Activated naive CD8-positive, alpha-beta T cell treated with anti-CD3 and anti-CD28 coated beads, Interleukin-2, amount 10 ng/mL, durations not matched to agents 7 days and 5 days (primary cell): ENCODE results near the gene KLF6. TPM values are rescaled to one million over a fixed set of nuclear protein-coding genes. Genes with fewer than 3 reads are reported as not detected.
A peak's percentile ranks its signal among the peaks of the same experiment; 100 is the strongest.

ENCODE experiments used
- ATAC-seq: fragments of 150-1000 bp; cut with Tn5 transposase; one replicate; pipeline ENCODE4 v1.10.0; 2021; ENCODE audit warnings: low read depth, moderate library complexity
- POLR2A ChIA-PET: fragments of 350-600 bp; sonication (Branson Sonifier 250); formaldehyde crosslinking; loops from one replicate; lab custom pipeline; 2021; ENCODE audit warnings: antibody characterized with exemption; lab: Charles Lee
- DNase-seq: peaks from one replicate; pipeline ENCODE4 v3.0.0; 2021
- H3K27ac Mint-ChIP-seq: one replicate; pipeline ENCODE4 v1.8.0; 2022; ENCODE audit warnings: mild to moderate bottlenecking, mixed read lengths
- H3K27me3 Mint-ChIP-seq: one replicate; pipeline ENCODE4 v1.8.0; 2022; ENCODE audit warnings: mild to moderate bottlenecking, moderate library complexity, mixed read lengths
- H3K36me3 Mint-ChIP-seq: one replicate; pipeline ENCODE4 v1.8.0; 2021; ENCODE audit warnings: mild to moderate bottlenecking, mixed read lengths
- H3K4me1 Mint-ChIP-seq: one replicate; pipeline ENCODE4 v1.8.0; 2021; ENCODE audit warnings: mixed read lengths
- H3K4me3 Mint-ChIP-seq: one replicate; pipeline ENCODE4 v1.8.0; 2022; ENCODE audit warnings: mild to moderate bottlenecking, moderate library complexity, mixed read lengths
- H3K9me3 Mint-ChIP-seq: one replicate; pipeline ENCODE4 v1.8.0; 2021; ENCODE audit warnings: mixed read lengths
- total RNA-seq, 2 experiments: library from RNA; stranded (reverse); gene quantifications; one replicate each; pipeline ENCODE4 v1.2.3, GENCODE V29; 2021

The KLF6 gene
- total RNA-seq, 2 experiments from 2014 or later = 350 to 352 TPM

DNA sequence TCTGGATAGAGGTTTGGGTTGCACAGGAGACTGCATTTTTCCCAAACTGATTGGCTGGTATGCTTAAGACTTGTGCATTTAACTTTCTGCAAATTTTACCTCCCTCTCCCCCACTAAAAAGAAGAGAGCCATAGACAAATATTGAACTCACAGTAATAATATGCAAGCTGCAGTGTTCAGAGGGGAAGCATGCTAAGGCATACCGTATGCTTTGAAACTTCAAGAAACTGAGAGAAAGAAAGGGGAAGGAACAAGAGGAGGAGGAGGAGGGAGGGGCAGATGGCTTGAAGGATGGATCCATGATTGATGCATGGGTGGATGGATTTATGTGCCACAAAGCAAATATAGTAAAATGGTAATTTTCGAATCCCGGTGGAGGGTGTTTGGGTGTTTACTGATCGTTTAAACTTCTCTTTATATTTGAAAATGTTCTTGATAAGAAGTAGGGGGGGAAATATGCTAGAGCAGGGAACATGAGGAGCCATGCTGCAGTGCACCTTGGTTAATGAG is 7.8 kb upstream of the KLF6 start:
- Mint-ChIP-seq H3K4me3 (no peak overlapping the region), H3K27ac (no peak overlapping the region), H3K9me3 (peaks cover 24% of the 10 kb centered on the region), H3K4me1 (peaks cover 8% of the 10 kb centered on the region), H3K27me3 (no peaks in the 10 kb centered on the region), H3K36me3 (peaks cover 38% of the 10 kb centered on the region)
- DNase-seq (no peak), ATAC-seq (no peak)
- POLR2A ChIA-PET = interaction anchor here (1.6 to 4.6 kb wide), 2 partner anchors 8 to 12 kb away, joined by 4 to 55 read pairs; partner anchors contain the start of gene KLF6

DNA sequence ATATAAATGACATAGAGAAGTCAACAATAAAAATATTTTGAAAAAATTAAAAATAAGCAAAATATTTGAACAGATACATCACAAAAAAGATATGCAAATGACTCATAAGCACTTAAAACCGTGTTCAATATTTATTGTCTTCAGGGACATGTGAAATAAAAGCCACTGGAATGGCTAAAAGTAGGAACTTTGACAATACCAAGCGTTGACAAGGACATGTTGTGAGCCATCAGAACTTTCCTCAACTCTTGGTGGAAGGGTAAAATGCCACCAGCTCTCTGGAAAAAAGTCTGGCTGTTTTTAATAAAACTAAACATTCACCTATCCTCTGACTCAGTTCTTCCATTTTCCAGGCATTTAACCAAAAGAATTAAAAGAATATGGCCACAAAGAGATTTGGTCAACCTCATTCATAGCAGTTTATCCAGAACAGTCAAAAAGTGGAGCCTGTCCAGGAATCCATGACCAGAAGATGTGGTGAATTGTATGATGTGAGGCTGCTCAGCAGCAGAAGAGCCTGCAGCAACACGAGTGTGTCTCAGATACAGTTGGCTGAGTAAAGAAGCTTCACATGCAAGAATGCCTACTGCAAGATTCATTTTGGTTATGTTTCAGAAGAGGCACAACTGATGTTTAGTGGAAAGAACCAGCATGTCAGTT is 7.1 kb upstream of the KLF6 start:
- H3K4me1 Mint-ChIP-seq = peaks cover 12% of the 10 kb centered on the region
- POLR2A ChIA-PET = no interaction called here
- ATAC-seq = no peak
- peaks cover 40% of the 10 kb centered on the region for H3K36me3 Mint-ChIP-seq
- no peak overlapping the region for H3K4me3 Mint-ChIP-seq
- DNase-seq = no peak
- H3K27me3 Mint-ChIP-seq = no peaks in the 10 kb centered on the region
- H3K9me3 Mint-ChIP-seq = peaks cover 24% of the 10 kb centered on the region
- no peak overlapping the region for H3K27ac Mint-ChIP-seq

DNA sequence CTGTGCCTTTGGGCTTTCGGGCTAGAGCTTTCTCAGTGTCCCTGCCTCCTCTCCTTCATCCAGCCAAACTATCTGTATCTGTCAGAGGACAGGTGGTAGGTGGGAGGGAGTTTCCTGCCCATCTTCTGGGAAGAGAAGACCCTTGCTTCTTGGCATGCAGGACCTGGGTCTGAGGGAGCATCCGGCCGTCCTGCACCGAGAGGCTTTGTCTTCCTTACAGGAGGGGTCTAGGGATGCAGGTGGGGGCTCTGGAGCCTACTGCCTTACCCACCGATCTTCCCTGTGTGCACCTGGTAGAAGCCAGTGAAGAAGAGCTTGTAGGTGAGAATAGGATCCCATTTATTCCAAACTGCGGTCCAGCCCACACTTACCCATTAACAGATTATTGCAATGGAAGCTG is 5.8 kb upstream of the KLF6 start:
- H3K36me3 Mint-ChIP-seq = peaks cover 35% of the 10 kb centered on the region
- POLR2A ChIA-PET = interaction anchor here (0.7 kb wide), 1 partner anchor 30 kb away, joined by 6 read pairs; no protein-coding TSS in a partner anchor

DNA sequence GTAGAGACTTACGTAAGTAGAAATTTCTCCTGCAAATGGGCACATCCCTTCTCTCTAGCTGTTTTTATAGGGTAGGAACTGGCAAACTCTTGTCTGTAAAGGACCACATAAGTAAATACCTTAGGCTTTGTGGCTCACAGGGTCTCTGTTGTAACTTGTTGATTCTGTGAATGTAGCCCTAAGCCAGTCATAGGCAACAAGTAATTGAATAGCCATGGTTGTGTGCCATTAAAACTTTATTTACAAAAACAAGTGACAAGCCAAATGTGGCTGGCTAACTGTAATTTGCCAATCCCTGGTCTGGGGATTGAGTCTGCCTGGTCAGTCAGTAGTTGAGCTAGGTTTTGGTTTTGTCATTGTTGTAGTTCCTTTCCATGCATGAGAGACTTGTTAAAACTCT is 5.3 kb upstream of the KLF6 start:
- Mint-ChIP-seq H3K9me3 (peaks cover 21% of the 10 kb centered on the region), H3K27ac (no peak overlapping the region), H3K36me3 (peaks cover 33% of the 10 kb centered on the region), H3K4me1 (peaks cover 20% of the 10 kb centered on the region), H3K27me3 (no peaks in the 10 kb centered on the region), H3K4me3 (no peak overlapping the region)
- POLR2A ChIA-PET = no interaction called here
- ATAC-seq (no peak), DNase-seq (no peak)

More for the DNA sequence above, 5.8 kb upstream of the KLF6 start:
- ATAC-seq (no peak), DNase-seq (no peak)
- H3K27me3 Mint-ChIP-seq = no peaks in the 10 kb centered on the region
- peaks cover 23% of the 10 kb centered on the region for H3K9me3 Mint-ChIP-seq
- no peak overlapping the region for H3K27ac Mint-ChIP-seq
- no peak overlapping the region for H3K4me3 Mint-ChIP-seq
- H3K4me1 Mint-ChIP-seq = peaks cover 19% of the 10 kb centered on the region

DNA sequence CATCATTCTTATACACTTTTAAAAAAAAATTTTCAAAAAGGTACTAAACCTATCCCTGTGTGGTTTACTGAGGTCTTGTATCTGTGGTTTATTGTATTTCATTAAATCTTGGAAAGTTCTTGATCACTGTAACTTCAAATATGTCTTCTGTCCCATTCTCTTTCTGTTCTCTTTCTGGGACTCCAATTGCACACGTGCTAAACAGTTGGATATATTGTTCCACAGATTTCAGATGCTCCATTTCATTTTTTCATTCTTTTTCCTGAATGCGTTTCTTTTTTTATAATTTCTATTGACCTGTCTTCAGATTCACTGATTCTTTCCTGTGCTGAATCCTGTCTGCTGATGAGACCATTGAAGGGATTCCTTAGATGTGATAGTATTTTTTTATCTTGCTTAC is 4.6 kb upstream of the KLF6 start:
- DNase-seq (no peak), ATAC-seq (no peak)
- no peaks in the 10 kb centered on the region for H3K27me3 Mint-ChIP-seq
- peaks cover 20% of the 10 kb centered on the region for H3K4me1 Mint-ChIP-seq
- POLR2A ChIA-PET = interaction anchor here (0.7 to 0.8 kb wide), 3 partner anchors 10 to 23 kb away, joined by 3 read pairs; no protein-coding TSS in a partner anchor
- no peak overlapping the region for H3K27ac Mint-ChIP-seq
- peaks cover 18% of the 10 kb centered on the region for H3K9me3 Mint-ChIP-seq
- H3K36me3 Mint-ChIP-seq = peaks cover 30% of the 10 kb centered on the region
- no peak overlapping the region for H3K4me3 Mint-ChIP-seq

DNA sequence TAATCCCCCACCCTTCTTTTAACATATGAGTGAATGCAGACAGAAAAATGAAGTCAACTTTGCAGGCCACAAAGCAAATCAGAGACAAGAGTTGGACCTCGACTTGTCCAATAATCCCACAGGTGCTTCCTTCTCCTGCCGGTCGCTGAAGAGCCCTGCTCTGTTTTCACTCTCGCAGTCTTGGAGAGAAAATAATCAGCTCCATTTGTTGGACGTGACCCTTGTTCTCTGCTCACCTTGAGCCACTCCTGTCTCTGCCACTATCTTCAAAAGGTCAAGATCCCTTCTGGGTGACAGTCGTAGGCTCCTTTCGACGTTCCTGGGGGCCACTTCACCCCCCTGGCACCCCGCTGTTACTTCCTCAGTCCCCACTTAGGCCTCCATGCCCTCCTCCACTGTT is 2.8 kb upstream of the KLF6 start:
- Mint-ChIP-seq H3K4me3 (no peak overlapping the region), H3K27me3 (no peaks in the 10 kb centered on the region), H3K9me3 (peaks cover 13% of the 10 kb centered on the region), H3K36me3 (peaks cover 40% of the 10 kb centered on the region), H3K27ac (no peak overlapping the region), H3K4me1 (peaks cover 21% of the 10 kb centered on the region)
- no peak for ATAC-seq
- POLR2A ChIA-PET = interaction anchor here (0.5 to 1.3 kb wide), 2 partner anchors 22 to 272 kb away, joined by 3 to 4 read pairs; no protein-coding TSS in a partner anchor
- DNase-seq = no peak

DNA sequence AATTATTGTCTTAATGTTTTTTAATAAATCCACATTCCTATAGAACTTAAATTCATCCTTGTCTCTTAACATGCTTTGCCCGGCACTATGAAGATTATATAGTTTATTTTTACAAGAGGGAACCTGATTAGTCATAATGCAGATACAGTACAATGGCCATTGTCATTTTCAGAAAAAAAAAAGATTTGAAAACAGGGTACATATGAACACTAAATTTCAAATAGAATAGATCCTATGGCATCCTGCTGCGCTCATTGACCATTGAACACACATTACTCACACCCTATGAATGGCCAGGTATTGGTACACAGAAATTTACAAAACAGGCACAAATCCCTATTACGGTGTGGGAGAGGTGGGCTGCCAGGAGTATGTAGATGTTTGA is 2.0 kb upstream of the KLF6 start:
- Mint-ChIP-seq H3K27me3 (no peaks in the 10 kb centered on the region), H3K4me3 (no peak overlapping the region), H3K4me1 (peaks cover 24% of the 10 kb centered on the region), H3K27ac (no peak overlapping the region), H3K9me3 (peaks cover 13% of the 10 kb centered on the region), H3K36me3 (peaks cover 45% of the 10 kb centered on the region)
- ATAC-seq (no peak), DNase-seq (no peak)
- POLR2A ChIA-PET = no interaction called here

DNA sequence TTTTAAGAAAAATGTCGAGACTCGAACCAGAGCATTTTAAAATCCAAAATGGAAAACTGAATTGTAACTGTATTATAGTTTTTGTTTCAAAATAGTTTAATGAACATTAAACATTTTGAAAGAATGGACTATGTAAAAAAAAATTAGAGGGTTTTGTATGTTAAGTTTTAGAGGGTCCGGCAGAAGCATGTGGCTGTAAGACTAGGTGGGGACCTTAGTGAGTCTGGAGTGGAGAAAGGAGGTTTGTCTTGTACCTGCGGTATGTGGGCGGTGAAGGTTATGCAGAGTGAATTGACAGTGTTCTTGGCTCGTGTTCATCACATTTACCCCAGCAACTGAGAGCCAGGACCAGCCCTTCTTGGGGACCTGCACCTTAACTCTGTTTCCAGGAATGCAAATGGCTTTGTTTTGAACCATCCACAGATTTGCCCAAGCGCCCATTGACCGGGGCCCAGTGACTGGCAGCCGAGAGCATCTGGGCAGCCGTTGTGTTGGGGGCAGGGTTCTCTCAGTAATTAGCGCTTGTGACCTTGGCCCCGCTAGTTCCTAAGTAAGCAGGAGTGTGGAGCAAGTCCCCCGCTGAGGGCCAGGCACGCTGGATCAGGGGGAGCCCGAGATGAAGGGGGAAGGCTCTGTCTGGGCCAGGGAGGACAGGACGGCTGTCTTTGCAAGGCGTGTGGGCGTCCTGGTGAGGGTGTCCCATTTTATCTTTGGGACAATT is 1.4 kb upstream of the KLF6 start:
- ATAC-seq (no peak), DNase-seq (no peak)
- H3K36me3 Mint-ChIP-seq = peaks cover 49% of the 10 kb centered on the region

DNA sequence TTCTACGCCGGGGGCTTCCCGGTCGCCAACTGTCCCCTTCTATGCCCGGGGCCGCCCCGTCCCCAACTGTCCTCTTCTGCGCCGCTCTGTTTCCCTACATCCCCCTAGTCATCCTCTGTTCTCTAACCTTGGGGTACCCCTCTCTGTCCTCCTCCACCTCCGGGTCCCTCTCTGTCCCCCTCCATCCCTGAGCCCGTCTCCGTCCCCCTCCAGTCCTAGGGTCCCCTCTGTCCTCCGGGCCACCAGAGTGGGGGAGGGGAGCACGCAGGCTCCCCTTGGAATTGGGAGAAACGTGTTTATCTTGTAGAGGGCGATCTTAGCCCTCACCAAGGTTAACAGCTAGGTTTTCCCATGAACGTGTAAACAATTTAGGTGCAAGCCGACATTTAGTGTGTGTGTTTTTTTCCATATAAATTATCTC is 852 bp upstream of the KLF6 start:
- no peak for DNase-seq
- POLR2A ChIA-PET = interaction anchor here (0.5 to 6.8 kb wide), 68 partner anchors 9 to 978 kb away, joined by 3 to 533 read pairs (median 6); partner anchors contain the start of gene PITRM1
- H3K4me1 Mint-ChIP-seq = peaks cover 34% of the 10 kb centered on the region
- H3K27ac Mint-ChIP-seq = peak overlapping the region; percentile 99
- peak overlapping the region; percentile 92 for H3K4me3 Mint-ChIP-seq
- peaks cover 11% of the 10 kb centered on the region for H3K9me3 Mint-ChIP-seq
- no peaks in the 10 kb centered on the region for H3K27me3 Mint-ChIP-seq
- ATAC-seq = peak; percentile 8
- H3K36me3 Mint-ChIP-seq = peaks cover 52% of the 10 kb centered on the region

More for the DNA sequence above, 1.4 kb upstream of the KLF6 start:
- Mint-ChIP-seq H3K9me3 (peaks cover 13% of the 10 kb centered on the region), H3K4me3 (peak overlapping the region; percentile 92), H3K27me3 (no peaks in the 10 kb centered on the region), H3K27ac (peak overlapping the region; percentile 99), H3K4me1 (peaks cover 29% of the 10 kb centered on the region)
- POLR2A ChIA-PET = interaction anchor here (0.5 to 6.8 kb wide), 22 partner anchors 9 to 614 kb away, joined by 3 to 533 read pairs (median 23); partner anchors contain the start of gene PITRM1

DNA sequence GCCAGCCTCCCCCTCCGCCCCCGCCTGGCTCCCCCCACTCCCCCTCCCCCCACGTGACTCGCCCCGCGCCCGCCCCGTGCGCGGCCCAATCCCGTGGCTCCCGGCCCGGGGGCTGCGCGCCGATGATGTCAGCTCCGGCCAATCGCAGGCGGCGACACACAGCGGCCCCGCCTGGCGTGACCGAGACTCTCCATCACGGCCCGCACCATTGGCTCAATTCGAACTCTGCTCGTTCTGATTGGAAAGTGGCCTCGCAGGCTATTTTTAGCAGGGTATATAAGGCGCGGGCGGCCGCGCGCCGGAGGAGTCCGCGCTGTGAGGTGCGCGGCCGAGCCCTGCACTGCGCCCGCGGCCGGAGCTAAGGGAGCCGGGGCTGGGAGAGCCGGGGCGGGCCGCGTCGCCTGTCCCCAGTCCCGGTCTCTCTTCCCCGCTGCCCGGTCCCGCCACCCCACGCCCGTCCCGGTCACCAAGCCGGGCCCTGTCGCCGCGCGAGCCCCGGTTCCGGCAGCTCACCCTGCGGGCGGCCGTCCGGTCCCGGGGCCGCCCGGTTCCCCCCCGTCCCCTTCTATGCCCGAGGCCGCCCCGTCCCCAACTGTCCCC is 342 bp upstream of the KLF6 start:
- H3K27ac Mint-ChIP-seq = peak overlapping the region; percentile 99
- H3K4me1 Mint-ChIP-seq = peaks cover 39% of the 10 kb centered on the region
- peaks cover 57% of the 10 kb centered on the region for H3K36me3 Mint-ChIP-seq
- DNase-seq (peak; percentile 99), ATAC-seq (peak; percentile 76)
- POLR2A ChIA-PET = interaction anchor here (0.5 to 6.8 kb wide), 85 partner anchors 8 to 978 kb away, joined by 3 to 533 read pairs (median 5); partner anchors contain the start of gene PITRM1
- H3K9me3 Mint-ChIP-seq = peaks cover 10% of the 10 kb centered on the region
- peak overlapping the region; percentile 92 for H3K4me3 Mint-ChIP-seq
- no peaks in the 10 kb centered on the region for H3K27me3 Mint-ChIP-seq

DNA sequence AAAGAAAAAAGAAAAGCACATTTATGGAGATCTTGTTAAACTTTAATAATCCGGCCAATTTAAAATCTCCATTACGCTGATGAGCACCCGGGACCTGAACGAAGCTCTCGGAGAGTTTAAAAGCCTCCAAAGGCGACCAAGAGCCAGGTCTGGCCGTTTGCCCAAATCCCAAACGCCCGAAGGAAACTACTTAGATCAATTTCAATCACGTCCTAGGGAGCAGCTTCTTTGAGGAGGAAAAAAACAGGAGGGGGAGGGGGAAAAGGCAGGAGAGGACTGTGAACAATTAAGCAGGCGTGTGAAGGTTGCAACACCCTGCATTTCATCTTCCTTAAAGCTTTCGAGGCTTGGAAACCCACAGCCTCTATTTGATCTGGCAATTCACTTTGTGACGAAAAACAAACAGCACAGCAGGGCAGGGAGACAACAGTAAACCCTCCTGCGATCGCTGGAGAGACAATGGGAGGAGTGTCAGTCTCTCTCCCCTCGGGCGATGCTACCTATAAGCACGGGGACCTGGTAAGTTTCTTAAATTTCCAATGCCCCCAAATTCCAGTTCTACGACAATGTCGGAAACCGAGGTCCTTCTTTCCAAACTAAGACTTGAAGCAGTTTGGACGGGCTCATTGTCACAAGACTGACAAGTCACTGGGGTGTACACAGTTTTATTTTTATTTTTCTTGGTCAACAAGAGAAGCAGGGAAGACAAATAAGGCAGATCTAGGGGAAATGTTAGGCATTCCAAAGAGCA is 1.2 kb downstream of the KLF6 start:
- H3K4me3 Mint-ChIP-seq = peak overlapping the region; percentile 92
- POLR2A ChIA-PET = interaction anchor here (0.6 to 6.8 kb wide), 36 partner anchors 9 to 874 kb away, joined by 3 to 533 read pairs (median 12); partner anchors contain the start of gene PITRM1
- no peaks in the 10 kb centered on the region for H3K27me3 Mint-ChIP-seq
- peaks cover 57% of the 10 kb centered on the region for H3K36me3 Mint-ChIP-seq
- peaks cover 46% of the 10 kb centered on the region for H3K4me1 Mint-ChIP-seq
- DNase-seq (no peak), ATAC-seq (no peak)
- H3K9me3 Mint-ChIP-seq = peaks cover 1% of the 10 kb centered on the region
- H3K27ac Mint-ChIP-seq = peak overlapping the region; percentile 96

DNA sequence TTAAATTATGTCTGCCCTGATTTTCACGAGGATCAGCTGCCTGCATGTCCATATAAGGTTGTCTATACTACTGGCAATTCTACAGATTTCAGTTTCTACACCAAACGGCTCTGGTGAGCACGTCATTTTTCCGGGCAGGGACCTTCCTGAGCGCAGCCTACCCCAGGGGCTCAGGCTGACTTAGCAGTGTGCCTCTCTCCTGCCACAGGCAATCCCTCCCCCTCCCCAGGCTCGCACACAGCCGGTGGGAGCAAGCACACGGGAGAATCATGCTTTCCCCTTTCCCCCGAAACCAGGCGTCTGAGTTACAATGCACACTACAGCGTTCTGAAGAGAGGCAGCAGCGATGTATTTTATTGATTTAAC is 1.7 kb downstream of the KLF6 start:
- POLR2A ChIA-PET = interaction anchor here (0.8 to 6.8 kb wide), 25 partner anchors 9 to 872 kb away, joined by 3 to 533 read pairs (median 6); partner anchors contain the start of gene PITRM1
- peaks cover 61% of the 10 kb centered on the region for H3K36me3 Mint-ChIP-seq
- H3K4me3 Mint-ChIP-seq = peak overlapping the region; percentile 92
- peaks cover 51% of the 10 kb centered on the region for H3K4me1 Mint-ChIP-seq
- no peaks in the 10 kb centered on the region for H3K9me3 Mint-ChIP-seq
- H3K27ac Mint-ChIP-seq = peak overlapping the region; percentile 96
- DNase-seq (peak; percentile 66), ATAC-seq (peak; percentile 15)
- H3K27me3 Mint-ChIP-seq = no peaks in the 10 kb centered on the region
